Thymus (tissue), 11 donors: ENCODE results near the gene GGT6. TPM values are rescaled to one million over a fixed set of nuclear protein-coding genes. Genes with fewer than 3 reads are reported as not detected.
"Not testable (repeated sequence)": the region's sequence is repeated elsewhere in the genome, so short reads cannot be mapped to it uniquely, and the experiment has no call there.

Experiments
- DNase-seq, 9 donors: peaks; one replicate each; pipeline ENCODE4 v3.0.0-alpha.2; 2013; ENCODE audit warnings: low spot score in 9 of 9, low read depth in 6 of 9, missing footprints in 1 of 9
- H3K27ac ChIP-seq, 2 donors: one replicate each; pipeline ENCODE4 v1.5.1; 2013; ENCODE audit warnings: control low read depth in 1 of 2, low read depth in 1 of 2, low read length in 1 of 2, mild to moderate bottlenecking in 1 of 2, moderate library complexity in 1 of 2
- H3K27me3 ChIP-seq, 2 donors: one replicate each; pipeline ENCODE4 v1.5.1; 2013; ENCODE audit warnings: low read length in 1 of 2; ENCODE audit not compliant: control insufficient read depth in 2 of 2, insufficient read depth in 1 of 2
- H3K36me3 ChIP-seq, 2 donors: one replicate each; pipeline ENCODE4 v1.5.1; 2013; ENCODE audit warnings: low read length in 1 of 2, mild to moderate bottlenecking in 1 of 2, moderate library complexity in 1 of 2; ENCODE audit not compliant: control insufficient read depth in 2 of 2, insufficient read depth in 2 of 2
- H3K4me1 ChIP-seq, 2 donors: one replicate each; pipeline ENCODE4 v1.5.1; 2013; ENCODE audit warnings: low read length in 2 of 2; ENCODE audit not compliant: control insufficient read depth in 2 of 2, insufficient read depth in 2 of 2
- H3K4me3 ChIP-seq, 2 donors: one replicate each; pipeline ENCODE4 v1.5.1; 2013; ENCODE audit warnings: low read length in 2 of 2, control low read depth in 1 of 2, mild to moderate bottlenecking in 1 of 2
- H3K9me3 ChIP-seq, 2 donors: one replicate each; pipeline ENCODE4 v1.5.1; 2013; ENCODE audit warnings: low read length in 1 of 2, mild to moderate bottlenecking in 1 of 2; ENCODE audit not compliant: control insufficient read depth in 2 of 2, insufficient read depth in 1 of 2
- WGBS: extraction: QIAGEN DNeasy Blood & Tissue Kit; methylation state at CpG from one replicate; pipeline ENCODE4 v1.1.7; 2013; 5-methylcytosine and 5-hydroxymethylcytosine counted together
- polyA plus RNA-seq: library from polyadenylated mRNA; stranded (reverse); fragments of 200-250 nt; gene quantifications from one replicate; pipeline ENCODE4 v1.2.3, GENCODE V29; 2013
- total RNA-seq: library from RNA; stranded (reverse); fragments of 120-200 nt; gene quantifications from one replicate; pipeline ENCODE4 v1.2.4, GENCODE V29; 2013
- donor health status: healthy.

The GGT6 gene
- total and polyA plus RNA-seq, 2 donors = 0.90 to 3.7 TPM

GRCh38 chr17:4594931-4595684 is 34.7 kb upstream of the GGT6 start:
- Histone ChIP-seq H3K9me3 (peaks cover 0 to 1% of the 10 kb centered on the region in 2 donors), H3K4me3 (no peak overlapping the region), H3K27ac (no peak overlapping the region)

GRCh38 chr17:4594406-4594805 is 34.0 kb upstream of the GGT6 start:
- H3K4me1 ChIP-seq = peaks cover 0 to 3% of the 10 kb centered on the region in 2 donors
- no peak for DNase-seq

More at GRCh38 chr17:4594931-4595684, 34.7 kb upstream of the GGT6 start:
- WGBS = 28% methylated on average over 29 of the region's 29 CpGs
- peak in 3 of 9 donors; percentile 19 to 42 (median 27) for DNase-seq
- peaks cover 0 to 11% of the 10 kb centered on the region in 2 donors for H3K4me1 ChIP-seq
- no peaks in the 10 kb centered on the region for H3K36me3 ChIP-seq
- H3K27me3 ChIP-seq = peaks cover 0 to 43% of the 10 kb centered on the region in 2 donors

GRCh38 chr17:4593021-4593421 is 32.6 kb upstream of the GGT6 start:
- H3K4me1 ChIP-seq = no peaks in the 10 kb centered on the region
- DNase-seq = no peak
- peaks cover 0 to 1% of the 10 kb centered on the region in 2 donors for H3K9me3 ChIP-seq
- H3K4me3 ChIP-seq = no peak overlapping the region
- H3K27me3 ChIP-seq = peaks cover 0 to 48% of the 10 kb centered on the region in 2 donors
- no peak overlapping the region for H3K27ac ChIP-seq
- WGBS = 95% methylated on average over 14 of the region's 14 CpGs
- no peaks in the 10 kb centered on the region for H3K36me3 ChIP-seq

More at GRCh38 chr17:4594406-4594805, 34.0 kb upstream of the GGT6 start:
- Histone ChIP-seq H3K4me3 (no peak overlapping the region), H3K36me3 (no peaks in the 10 kb centered on the region), H3K27me3 (peaks cover 0 to 38% of the 10 kb centered on the region in 2 donors), H3K9me3 (peaks cover 0 to 1% of the 10 kb centered on the region in 2 donors), H3K27ac (no peak overlapping the region)
- WGBS = 96% methylated on average over 7 of the region's 7 CpGs

GRCh38 chr17:4592240-4593005 is 32.0 kb upstream of the GGT6 start:
- H3K9me3 ChIP-seq = peaks cover 0 to 1% of the 10 kb centered on the region in 2 donors
- no peak overlapping the region for H3K4me3 ChIP-seq
- WGBS = 95% methylated on average over 11 of the region's 11 CpGs
- H3K4me1 ChIP-seq = no peaks in the 10 kb centered on the region
- no peak for DNase-seq
- no peaks in the 10 kb centered on the region for H3K36me3 ChIP-seq
- peaks cover 0 to 54% of the 10 kb centered on the region in 2 donors for H3K27me3 ChIP-seq
- no peak overlapping the region for H3K27ac ChIP-seq

GRCh38 chr17:4591529-4591928 is 31.2 kb upstream of the GGT6 start:
- H3K4me1 ChIP-seq = no peaks in the 10 kb centered on the region
- H3K27ac ChIP-seq = no peak overlapping the region
- H3K36me3 ChIP-seq = no peaks in the 10 kb centered on the region
- H3K9me3 ChIP-seq = no peaks in the 10 kb centered on the region
- DNase-seq = no peak
- peaks cover 3 to 60% of the 10 kb centered on the region in 2 donors for H3K27me3 ChIP-seq
- no peak overlapping the region for H3K4me3 ChIP-seq
- 90% methylated on average over 12 of the region's 12 CpGs for WGBS

- peaks cover 4 to 63% of the 10 kb centered on the region in 2 donors for H3K27me3 ChIP-seq
- no peaks in the 10 kb centered on the region for H3K36me3 ChIP-seq
- no peak for DNase-seq
- no peak overlapping the region for H3K27ac ChIP-seq
- no peaks in the 10 kb centered on the region for H3K4me1 ChIP-seq
- no peak overlapping the region for H3K4me3 ChIP-seq
- no peaks in the 10 kb centered on the region for H3K9me3 ChIP-seq
- 91% methylated on average over 10 of the region's 10 CpGs for WGBS
Observed at GRCh38 chr17:4590981-4591453, 30.6 kb upstream of the GGT6 start.

- not testable (repeated sequence) for DNase-seq, H3K4me1 ChIP-seq, H3K4me3 ChIP-seq, H3K9me3 ChIP-seq, H3K36me3 ChIP-seq, H3K27ac ChIP-seq
- H3K27me3 ChIP-seq = peaks cover 14 to 66% of the 10 kb centered on the region in 2 donors
- WGBS = 85% methylated on average over 11 of the region's 11 CpGs
Observed at GRCh38 chr17:4590042-4590441, 29.7 kb upstream of the GGT6 start.

GRCh38 chr17:4588898-4589625 is 28.7 kb upstream of the GGT6 start:
- Histone ChIP-seq H3K27me3 (peaks cover 24 to 68% of the 10 kb centered on the region in 2 donors), H3K4me3 (no peak overlapping the region), H3K36me3 (no peaks in the 10 kb centered on the region), H3K27ac (no peak overlapping the region), H3K4me1 (peaks cover 0 to 3% of the 10 kb centered on the region in 2 donors), H3K9me3 (no peaks in the 10 kb centered on the region)
- DNase-seq = no peak
- WGBS = 91% methylated on average over 22 of the region's 22 CpGs
